Activated CD8-positive, alpha-beta T cell treated with anti-CD3 and anti-CD28 coated beads for 36 hours (primary cell): ENCODE data around the gene CILP2. TPM values are rescaled to one million over a fixed set of nuclear protein-coding genes. Genes with fewer than 3 reads are reported as not detected.

ENCODE experiments used
- ATAC-seq: fragments of 200-7000 bp; cut with Tn5 transposase; one replicate; pipeline ENCODE4 v1.10.0; 2021; ENCODE audit warnings: mild to moderate bottlenecking, moderate library complexity
- CTCF ChIA-PET: fragments of 350-600 bp; sonication (Branson Sonifier 250); formaldehyde crosslinking; loops from one replicate; lab custom pipeline; 2021; ENCODE audit warnings: antibody characterized with exemption; lab: Charles Lee
- POLR2A ChIA-PET: fragments of 350-600 bp; sonication (Branson Sonifier 250); formaldehyde crosslinking; loops from one replicate; lab custom pipeline; 2021; ENCODE audit warnings: antibody characterized with exemption; lab: Charles Lee
- DNase-seq: peaks from one replicate; pipeline ENCODE4 v3.0.0-alpha.2; 2020
- H3K27ac Mint-ChIP-seq: one replicate; pipeline ENCODE4 v1.8.0; 2021; ENCODE audit warnings: mild to moderate bottlenecking, mixed read lengths
- H3K27me3 Mint-ChIP-seq: one replicate; pipeline ENCODE4 v1.8.0; 2021; ENCODE audit warnings: mixed read lengths
- H3K36me3 Mint-ChIP-seq: one replicate; pipeline ENCODE4 v1.8.0; 2021; ENCODE audit warnings: low read depth, mixed read lengths
- H3K4me1 Mint-ChIP-seq: one replicate; pipeline ENCODE4 v1.8.0; 2021; ENCODE audit warnings: low read depth, mixed read lengths
- H3K4me3 Mint-ChIP-seq: one replicate; pipeline ENCODE4 v1.8.0; 2021; ENCODE audit warnings: mild to moderate bottlenecking, moderate library complexity, mixed read lengths
- H3K9me3 Mint-ChIP-seq: one replicate; pipeline ENCODE4 v1.8.0; 2021; ENCODE audit warnings: mixed read lengths
- intact Hi-C: fragments of 100-400 bp; cut with micrococcal nuclease; formaldehyde crosslinking; loops from one replicate; pipeline ENCODE4 v1.10.0; 2022
- total RNA-seq, 2 experiments: library from RNA; stranded (reverse); gene quantifications; one replicate each; pipeline ENCODE4 v1.2.3, GENCODE V29; 2021
- TF ChIP-seq, protein P1 (sequence below): fragments of 200-600 bp; IDR thresholded peaks from one replicate; pipeline ENCODE4 v1.8.0; 2022; ENCODE audit warnings: antibody characterized with exemption, mild to moderate bottlenecking

Gene CILP2
- total RNA-seq, 2 experiments from 2014 or later: 0.31 to 0.32 TPM

DNA sequence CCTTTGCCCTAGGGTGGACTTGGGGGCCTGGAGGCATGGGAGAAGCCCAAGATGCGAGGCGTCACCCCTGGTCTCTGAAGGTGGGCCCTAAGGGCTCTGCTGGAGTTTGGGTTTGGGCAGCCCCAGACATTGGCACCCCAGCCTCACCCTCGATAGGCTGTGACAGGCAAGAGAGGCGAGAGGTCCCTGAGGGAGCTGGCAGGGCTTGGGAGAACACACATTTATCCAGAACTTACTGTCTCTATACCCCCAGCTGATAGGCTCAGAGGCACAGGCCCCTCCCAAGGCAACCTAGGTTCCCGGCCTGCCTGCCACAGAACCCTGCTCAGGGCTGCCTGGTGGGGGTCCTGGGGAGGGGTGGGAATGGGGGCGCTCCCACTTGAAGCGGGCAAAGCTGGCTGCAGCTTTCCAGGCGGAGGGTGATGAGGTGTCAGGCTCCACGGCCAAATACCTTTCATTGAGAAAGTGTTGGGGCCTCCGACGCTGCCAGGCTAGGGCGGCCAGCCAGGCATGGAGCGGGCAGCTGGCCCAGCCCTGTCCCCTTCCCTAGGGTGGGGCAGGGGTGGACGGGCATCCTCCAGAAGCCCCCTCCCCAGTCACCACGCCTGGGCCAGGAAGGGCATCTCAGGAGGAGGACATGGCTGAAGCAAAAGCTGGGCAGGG, 9.7 kb downstream of the CILP2 start:
- Mint-ChIP-seq H3K27ac (no peak overlapping the region), H3K4me1 (no peaks in the 10 kb centered on the region), H3K36me3 (no peaks in the 10 kb centered on the region), H3K9me3 (peaks cover 2% of the 10 kb centered on the region), H3K27me3 (no peaks in the 10 kb centered on the region), H3K4me3 (no peak overlapping the region)
- intact Hi-C loops: no loop called here
- ChIA-PET POLR2A (interaction anchor here (0.9 to 1.3 kb wide), 3 partner anchors 15 to 104 kb away, joined by 3 read pairs; no protein-coding TSS in a partner anchor), CTCF (interaction anchor here (3.9 kb wide), 1 partner anchor 16 kb away, joined by 18 read pairs; no protein-coding TSS in a partner anchor)
- ATAC-seq (no peak), DNase-seq (no peak)
- TF ChIP-seq, protein P1, sequence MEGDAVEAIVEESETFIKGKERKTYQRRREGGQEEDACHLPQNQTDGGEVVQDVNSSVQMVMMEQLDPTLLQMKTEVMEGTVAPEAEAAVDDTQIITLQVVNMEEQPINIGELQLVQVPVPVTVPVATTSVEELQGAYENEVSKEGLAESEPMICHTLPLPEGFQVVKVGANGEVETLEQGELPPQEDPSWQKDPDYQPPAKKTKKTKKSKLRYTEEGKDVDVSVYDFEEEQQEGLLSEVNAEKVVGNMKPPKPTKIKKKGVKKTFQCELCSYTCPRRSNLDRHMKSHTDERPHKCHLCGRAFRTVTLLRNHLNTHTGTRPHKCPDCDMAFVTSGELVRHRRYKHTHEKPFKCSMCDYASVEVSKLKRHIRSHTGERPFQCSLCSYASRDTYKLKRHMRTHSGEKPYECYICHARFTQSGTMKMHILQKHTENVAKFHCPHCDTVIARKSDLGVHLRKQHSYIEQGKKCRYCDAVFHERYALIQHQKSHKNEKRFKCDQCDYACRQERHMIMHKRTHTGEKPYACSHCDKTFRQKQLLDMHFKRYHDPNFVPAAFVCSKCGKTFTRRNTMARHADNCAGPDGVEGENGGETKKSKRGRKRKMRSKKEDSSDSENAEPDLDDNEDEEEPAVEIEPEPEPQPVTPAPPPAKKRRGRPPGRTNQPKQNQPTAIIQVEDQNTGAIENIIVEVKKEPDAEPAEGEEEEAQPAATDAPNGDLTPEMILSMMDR: no peak

DNA sequence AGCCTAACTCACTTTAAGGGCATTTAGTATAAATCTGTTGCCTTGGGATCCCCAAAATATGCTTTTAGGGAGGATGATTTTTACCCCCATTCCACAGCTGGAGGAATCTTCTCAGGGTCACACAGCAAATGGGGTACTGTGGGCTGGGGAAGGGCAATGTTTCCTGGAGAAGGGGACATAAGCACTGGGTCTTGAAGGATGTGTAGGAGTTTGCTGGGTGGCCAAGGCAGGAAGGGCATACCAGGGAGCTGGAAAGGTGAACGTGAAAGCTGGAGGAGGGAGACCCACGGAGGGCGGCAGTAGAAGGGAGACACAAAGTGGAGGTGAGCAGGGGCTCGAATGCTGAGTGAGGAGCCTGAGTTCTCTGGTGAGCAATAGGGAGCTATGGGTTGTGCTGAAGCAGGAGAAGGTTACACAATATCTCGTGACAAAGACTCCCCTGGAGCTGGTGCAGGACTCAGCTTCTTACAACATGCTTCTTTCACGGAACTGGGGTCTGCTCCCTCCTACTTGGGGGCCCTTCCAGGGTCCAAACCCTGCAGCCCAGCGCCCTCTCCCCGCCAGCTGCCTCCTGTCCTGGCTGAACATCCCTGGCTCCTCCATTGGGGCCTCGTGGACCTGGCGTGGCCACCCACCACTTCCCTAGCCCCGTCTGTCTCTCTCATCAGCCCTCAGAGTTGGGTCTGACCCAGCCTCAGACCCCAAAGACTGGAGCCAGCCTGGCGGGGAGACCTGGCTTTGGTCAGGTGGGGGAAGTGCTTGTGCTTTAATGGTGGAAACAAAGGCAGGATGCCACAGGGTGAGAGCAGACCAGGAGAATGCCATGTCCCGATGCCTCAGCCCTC, 11.1 kb downstream of the CILP2 start:
- Mint-ChIP-seq H3K9me3 (peaks cover 2% of the 10 kb centered on the region), H3K4me1 (no peaks in the 10 kb centered on the region), H3K27ac (no peak overlapping the region), H3K4me3 (no peak overlapping the region), H3K27me3 (no peaks in the 10 kb centered on the region), H3K36me3 (no peaks in the 10 kb centered on the region)
- TF ChIP-seq, protein P1: no peak
- ChIA-PET CTCF (interaction anchor here (3.9 kb wide), 1 partner anchor 17 kb away, joined by 18 read pairs; no protein-coding TSS in a partner anchor), POLR2A (interaction anchor here (0.9 to 1.3 kb wide), 4 partner anchors 16 to 131 kb away, joined by 3 to 4 read pairs (median 3); no protein-coding TSS in a partner anchor)
- intact Hi-C loops: no loop called here
- no peak for DNase-seq
- ATAC-seq: no peak

DNA sequence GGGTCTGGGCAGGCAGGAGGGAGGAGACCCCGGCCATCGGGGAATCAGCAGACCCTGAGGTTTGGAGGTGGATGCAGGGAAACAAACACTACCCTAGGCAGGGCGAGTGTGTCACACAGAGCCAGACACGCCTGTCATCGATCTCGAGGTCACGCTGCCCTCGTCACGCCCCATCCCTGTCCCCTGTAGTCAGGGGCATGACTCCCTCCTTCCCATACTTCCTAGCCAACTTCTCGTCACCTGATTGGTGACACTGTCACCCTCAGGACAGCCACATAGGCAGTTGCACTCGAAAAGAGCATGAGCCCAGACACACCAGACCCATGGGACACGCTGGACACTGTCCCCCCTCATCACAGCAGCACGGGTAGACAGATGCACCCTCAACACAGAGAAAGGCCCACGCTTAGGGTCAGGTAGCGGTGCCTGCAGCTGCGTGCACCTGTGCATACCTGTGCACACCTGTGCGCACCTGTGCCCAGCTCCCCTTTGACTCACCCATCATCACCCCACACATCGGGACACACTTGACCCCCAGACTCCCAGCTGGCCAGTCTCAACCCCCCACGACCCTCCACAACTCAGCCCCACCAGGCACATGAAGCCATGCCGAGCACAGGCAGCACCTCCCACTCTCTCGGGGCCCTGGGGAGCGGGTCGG, 11.9 kb downstream of the CILP2 start:
- no peaks in the 10 kb centered on the region for H3K4me1 Mint-ChIP-seq

DNA sequence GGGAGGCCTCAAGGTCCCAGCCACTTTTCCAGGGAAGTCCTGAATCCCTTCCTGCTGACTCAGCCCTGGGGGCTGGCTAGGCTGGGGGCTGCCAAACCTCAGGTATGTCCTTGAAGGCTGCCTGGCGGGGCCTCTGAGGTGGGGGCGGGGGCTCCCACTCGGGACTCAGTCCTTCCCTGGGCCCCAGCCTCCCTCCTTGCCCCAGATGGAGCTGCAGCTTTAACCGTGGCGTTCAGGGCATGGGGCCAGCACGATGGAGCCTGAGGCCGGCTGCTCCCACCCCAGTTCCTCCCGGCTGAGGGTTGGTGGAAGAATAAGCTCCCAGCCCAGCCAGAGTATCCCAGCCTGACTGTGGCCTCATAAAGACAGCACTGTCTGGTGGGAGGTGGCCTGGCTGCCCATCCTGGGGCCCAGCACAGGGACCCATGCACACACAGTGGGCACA, 12.4 kb downstream of the CILP2 start:
- peaks cover 2% of the 10 kb centered on the region for H3K9me3 Mint-ChIP-seq
- POLR2A ChIA-PET: no interaction called here
- intact Hi-C loops: no loop called here

More for the DNA sequence above, 11.9 kb downstream of the CILP2 start:
- TF ChIP-seq, protein P1: no peak
- DNase-seq: no peak
- H3K9me3 Mint-ChIP-seq: peaks cover 2% of the 10 kb centered on the region
- intact Hi-C loops: no loop called here
- ATAC-seq: no peak
- CTCF ChIA-PET: interaction anchor here (0.5 to 9.0 kb wide), 2 partner anchors 18 to 33 kb away, joined by 3 to 111 read pairs; no protein-coding TSS in a partner anchor
- H3K4me3 Mint-ChIP-seq: no peak overlapping the region
- POLR2A ChIA-PET: interaction anchor here (0.9 to 1.0 kb wide), 2 partner anchors 18 to 132 kb away, joined by 3 to 4 read pairs; no protein-coding TSS in a partner anchor
- no peak overlapping the region for H3K27ac Mint-ChIP-seq
- H3K27me3 Mint-ChIP-seq: no peaks in the 10 kb centered on the region
- H3K36me3 Mint-ChIP-seq: no peaks in the 10 kb centered on the region

More for the DNA sequence above, 12.4 kb downstream of the CILP2 start:
- TF ChIP-seq, protein P1: no peak
- Mint-ChIP-seq H3K36me3 (no peaks in the 10 kb centered on the region), H3K27ac (no peak overlapping the region), H3K4me1 (no peaks in the 10 kb centered on the region), H3K27me3 (no peaks in the 10 kb centered on the region), H3K4me3 (no peak overlapping the region)
- DNase-seq (no peak), ATAC-seq (no peak)
- CTCF ChIA-PET: interaction anchor here (0.5 to 9.0 kb wide), 3 partner anchors 19 to 33 kb away, joined by 3 to 111 read pairs (median 3); no protein-coding TSS in a partner anchor
